NCI-H146 (cell line): ENCODE results near the gene PDXDC1.
"Not testable (repeated sequence)": the region's sequence is repeated elsewhere in the genome, so short reads cannot be mapped to it uniquely, and the experiment has no call there.

Experiments used
- DNase-seq: peaks from one replicate; lab custom pipeline; 2025; lab: John Stamatoyannopoulos, UW

PDXDC1 gene

GRCh38 chr16:15163055-15163454 lies 188.2 kb downstream of the PDXDC1 start:
- DNase-seq, result not testable (repeated sequence)

GRCh38 chr16:15166177-15166576 lies 191.4 kb downstream of the PDXDC1 start:
- not testable (repeated sequence) for DNase-seq

- not testable (repeated sequence) for DNase-seq
Measured at GRCh38 chr16:15168303-15168702, 193.5 kb downstream of the PDXDC1 start.

- not testable (repeated sequence) for DNase-seq
Measured at GRCh38 chr16:15168953-15169652, 194.3 kb downstream of the PDXDC1 start.

- not testable (repeated sequence) for DNase-seq
Measured at GRCh38 chr16:15179909-15180308, 205.1 kb downstream of the PDXDC1 start.

- DNase-seq, result not testable (repeated sequence)
Measured at GRCh38 chr16:15180946-15181345, 206.1 kb downstream of the PDXDC1 start.

GRCh38 chr16:15184000-15184399 lies 209.2 kb downstream of the PDXDC1 start:
- DNase-seq, result not testable (repeated sequence)
